ENCODE measurements around the gene NHLRC4. TPM values are rescaled to one million over a fixed set of nuclear protein-coding genes. Genes with fewer than 3 reads are reported as not detected.

NHLRC4 gene
- total and polyA plus RNA-seq, 9 of the 15 experiments (the other 6 are each of a cell fraction or from before 2014, with no cell fraction given) = 0.24 to 3.7 (median 1.3) TPM; not detected in 2

GRCh38 chr16:524274-525040, 42.3 kb upstream of the NHLRC4 start:
- 91% methylated on average over 21 of the region's 24 CpGs for WGBS (ENCODE audit: insufficient coverage, low coverage, missing lambda C conversion rate)
- no TSS peak for BruUV-seq (replicated peaks)
- CTCF ChIA-PET (ENCODE audit: low intra/inter-chr PET ratio) = no interaction called here

More at GRCh38 chr16:524274-525040, 42.3 kb upstream of the NHLRC4 start:
- Histone ChIP-seq H3K27me3 (ENCODE audit: control insufficient read depth in 2 of 2, insufficient read depth in 2 of 2, low read length in 2 of 2) (no peaks in the 10 kb centered on the region), H3K79me2 (ENCODE audit: control insufficient read depth, insufficient read depth, low read length) (peaks cover 46% of the 10 kb centered on the region), H4K20me1 (replicated peaks; ENCODE audit: control insufficient read depth, insufficient read depth, low read length) (peaks cover 3% of the 10 kb centered on the region; the same call in 1 of the 2 replicates), H3K36me3 (ENCODE audit: control insufficient read depth, insufficient read depth, low read length) (peaks cover 16% of the 10 kb centered on the region; the same call in 2 of the 3 replicates), H3K9ac (ENCODE audit: insufficient read depth in 1 of 2, low read depth in 2 of 2, low read length in 2 of 2) (peak overlapping the region in 1 of 2 experiments; percentile 50; a peak in 2 of 4 replicates), H2AFZ (ENCODE audit: low read depth, low read length) (no peak overlapping the region), H3K27ac (ENCODE audit: extremely low read depth, low read depth, low read length) (no peak overlapping the region), H3K4me3 (no peak overlapping the region), H3K9me3 (replicated peaks; ENCODE audit: control insufficient read depth, insufficient read depth, low read depth, low read length) (no peaks in the 10 kb centered on the region), H3K4me2 (ENCODE audit: insufficient read depth, low read length) (no peak overlapping the region), H3K9me1 (ENCODE audit: control insufficient read depth, insufficient read depth, low read length) (peaks cover 6% of the 10 kb centered on the region), H3K4me1 (replicated peaks in 1 of 2; ENCODE audit: control insufficient read depth in 2 of 2, insufficient read depth in 2 of 2, low read length in 2 of 2) (peaks cover 26 to 84% of the 10 kb centered on the region in 2 experiments)
- DNase-seq (ENCODE audit: extremely low read depth in 1 of 4, low spot score in 3 of 4) = no peak
- POLR2A ChIA-PET = interaction anchor here (1.0 kb wide), 1 partner anchor 14 kb away, joined by 3 read pairs; no protein-coding TSS in a partner anchor
- ATAC-seq = no peak
- intact Hi-C loops (cut with micrococcal nuclease) = loop anchor here (5.0 kb wide), 1 partner anchor 43 kb away; the partner anchor contains the start of genes NHLRC4 and PIGQ
- TF ChIP-seq ZNF518B (CRISPR knock-in tag; IDR thresholded peaks at IDR 0.05) (no peak), MYNN (IDR thresholded peaks at IDR 0.05) (0 out of 2 replicates have a peak, but pooled peaks have one; percentile 6), MYNN (CRISPR knock-in tag; IDR thresholded peaks at IDR 0.05) (no peak), RBFOX2 (IDR thresholded peaks at IDR 0.05; ENCODE audit: low read depth, low read length) (peak; percentile 34; the same call in 1 of the 2 replicates), HDAC6 (IDR thresholded peaks at IDR 0.05; ENCODE audit: low read depth, low read length) (no peak), POLR2G (IDR thresholded peaks at IDR 0.05; ENCODE audit: low read depth, low read length) (peak; percentile 46; the same call in 1 of the 2 replicates), NONO (IDR thresholded peaks at IDR 0.05; ENCODE audit: low read depth in 2 of 2, low read length in 1 of 2) (no peak)
- in situ Hi-C loops (cut with MboI) = no loop called here
- no peak for FAIRE-seq
